Endothelial cell of umbilical vein (primary cell): ENCODE results near the gene MYBBP1A.

Experiments used
- EZH2 ChIP-seq: IDR thresholded peaks from 2 replicates; pipeline ENCODE4 v1.6.1; 2012; ENCODE audit warnings: borderline replicate concordance, low read depth, mild to moderate bottlenecking, moderate library complexity, low read length, inconsistent platforms; ENCODE audit not compliant: severe bottlenecking
- FOS ChIP-seq: IDR thresholded peaks from 2 replicates; pipeline ENCODE4 v1.6.1; 2011; ENCODE audit warnings: mild to moderate bottlenecking, low read length, moderate library complexity, borderline replicate concordance; ENCODE audit not compliant: insufficient read depth
- GATA2 ChIP-seq: IDR thresholded peaks from 2 replicates; pipeline ENCODE4 v1.7.0; 2011; ENCODE audit warnings: low read depth, mild to moderate bottlenecking, moderate library complexity, mixed read lengths, low read length; ENCODE audit not compliant: insufficient read length, insufficient read depth
- MYC ChIP-seq: IDR thresholded peaks from one replicate; pipeline ENCODE4 v1.6.1; 2011; ENCODE audit warnings: mild to moderate bottlenecking, low read depth, low read length
- POLR2A ChIP-seq: IDR thresholded peaks from 2 replicates; pipeline ENCODE4 v1.6.1; 2012; ENCODE audit warnings: low read depth, mild to moderate bottlenecking, control low read depth, low read length
- POLR2AphosphoS5 ChIP-seq: IDR thresholded peaks from 2 replicates; pipeline ENCODE4 v1.6.1; 2012; ENCODE audit warnings: low read depth, mild to moderate bottlenecking, control low read depth, low read length, moderate library complexity; ENCODE audit not compliant: insufficient read depth
- TF ChIP-seq, protein P1 (sequence below), 2 donors: IDR thresholded peaks; 1 replicate in 1 of 2; 2 replicates in 1 of 2; pipeline ENCODE4 v1.5.1; 2011; ENCODE audit warnings: low read length in 2 of 2, mild to moderate bottlenecking in 2 of 2, moderate library complexity in 2 of 2, control low read depth in 1 of 2, inconsistent platforms in 1 of 2, low read depth in 1 of 2; ENCODE audit not compliant: insufficient read depth in 1 of 2; ENCODE audit errors: extremely low read depth in 1 of 2
- TF ChIP-seq, protein P2 (sequence below): IDR thresholded peaks from 2 replicates; pipeline ENCODE4 v1.6.1; 2011; ENCODE audit not compliant: insufficient read depth, insufficient read length

DNA sequence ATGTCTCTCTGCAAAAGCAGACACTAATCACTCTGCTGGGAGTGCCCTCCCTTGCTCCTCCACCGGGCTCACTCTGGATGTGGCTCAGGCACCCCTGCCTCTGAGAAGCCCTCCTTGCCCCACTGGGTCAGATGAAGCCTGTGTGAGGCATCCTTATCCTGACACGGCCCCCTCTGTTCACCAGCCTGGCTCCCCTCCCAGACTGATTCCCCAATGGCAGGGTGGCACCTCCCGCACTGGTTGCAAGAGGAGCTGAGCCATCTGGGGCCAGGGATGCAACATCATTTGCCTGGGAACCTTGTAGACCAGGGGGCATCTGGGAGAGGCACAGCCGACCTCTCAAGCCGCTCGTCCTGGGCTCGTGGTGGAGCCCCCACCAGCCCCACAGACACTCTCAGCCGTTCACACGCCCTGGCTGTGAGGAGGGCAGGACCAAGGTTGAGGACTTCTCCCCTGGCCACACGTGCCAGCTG lies 35.8 kb upstream of the MYBBP1A start:
- TF ChIP-seq MYC (no peak), GATA2 (no peak), EZH2 (no peak), POLR2A (no peak), FOS (no peak), POLR2AphosphoS5 (no peak)
- TF ChIP-seq, protein P1, sequence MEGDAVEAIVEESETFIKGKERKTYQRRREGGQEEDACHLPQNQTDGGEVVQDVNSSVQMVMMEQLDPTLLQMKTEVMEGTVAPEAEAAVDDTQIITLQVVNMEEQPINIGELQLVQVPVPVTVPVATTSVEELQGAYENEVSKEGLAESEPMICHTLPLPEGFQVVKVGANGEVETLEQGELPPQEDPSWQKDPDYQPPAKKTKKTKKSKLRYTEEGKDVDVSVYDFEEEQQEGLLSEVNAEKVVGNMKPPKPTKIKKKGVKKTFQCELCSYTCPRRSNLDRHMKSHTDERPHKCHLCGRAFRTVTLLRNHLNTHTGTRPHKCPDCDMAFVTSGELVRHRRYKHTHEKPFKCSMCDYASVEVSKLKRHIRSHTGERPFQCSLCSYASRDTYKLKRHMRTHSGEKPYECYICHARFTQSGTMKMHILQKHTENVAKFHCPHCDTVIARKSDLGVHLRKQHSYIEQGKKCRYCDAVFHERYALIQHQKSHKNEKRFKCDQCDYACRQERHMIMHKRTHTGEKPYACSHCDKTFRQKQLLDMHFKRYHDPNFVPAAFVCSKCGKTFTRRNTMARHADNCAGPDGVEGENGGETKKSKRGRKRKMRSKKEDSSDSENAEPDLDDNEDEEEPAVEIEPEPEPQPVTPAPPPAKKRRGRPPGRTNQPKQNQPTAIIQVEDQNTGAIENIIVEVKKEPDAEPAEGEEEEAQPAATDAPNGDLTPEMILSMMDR (IDR thresholded peaks at IDR 0.05; ENCODE audit: extremely low read depth in 1 of 2, insufficient read depth in 1 of 2, low read depth in 1 of 2, low read length in 2 of 2), result no peak
- TF ChIP-seq, protein P2, sequence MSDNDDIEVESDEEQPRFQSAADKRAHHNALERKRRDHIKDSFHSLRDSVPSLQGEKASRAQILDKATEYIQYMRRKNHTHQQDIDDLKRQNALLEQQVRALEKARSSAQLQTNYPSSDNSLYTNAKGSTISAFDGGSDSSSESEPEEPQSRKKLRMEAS, result no peak
